Cardiac muscle cell (in vitro differentiated cells and primary cell): ENCODE data around the gene STX18. TPM values are rescaled to one million over a fixed set of nuclear protein-coding genes. Genes with fewer than 3 reads are reported as not detected.
"Not testable (repeated sequence)": the region's sequence is repeated elsewhere in the genome, so short reads cannot be mapped to it uniquely, and the experiment has no call there.

Experiments used
- DNase-seq, 2 donors: peaks; one replicate each; pipeline versions ENCODE4 v3.0.0 to v3.0.0-alpha.2; 2010 to 2017; ENCODE audit warnings: low read depth in 1 of 2, low spot score in 1 of 2
- H3K27ac ChIP-seq: fragments of 200-600 bp; sonication (generic); 2 replicates; pipeline ENCODE4 v1.5.1; 2016
- H3K27me3 ChIP-seq: fragments of 200-600 bp; sonication (generic); 2 replicates; pipeline ENCODE4 v1.6.0; 2016; ENCODE audit warnings: control low read depth
- H3K36me3 ChIP-seq: fragments of 200-600 bp; sonication (generic); 2 replicates; pipeline ENCODE4 v1.5.1; 2016; ENCODE audit warnings: control low read depth
- H3K4me1 ChIP-seq: fragments of 200-600 bp; sonication (generic); 2 replicates; pipeline ENCODE4 v1.8.1; 2017; ENCODE audit warnings: low read depth, mild to moderate bottlenecking, mixed run types
- H3K4me3 ChIP-seq: fragments of 200-600 bp; sonication (generic); 2 replicates; pipeline ENCODE4 v1.5.1; 2016; ENCODE audit warnings: mild to moderate bottlenecking
- H3K9me3 ChIP-seq: fragments of 200-600 bp; sonication (generic); 2 replicates; pipeline ENCODE4 v1.5.1; 2017; ENCODE audit warnings: low read depth, mild to moderate bottlenecking, control low read depth
- CTCF ChIP-seq: IDR thresholded peaks from 2 replicates; pipeline ENCODE4 v1.5.1; 2012; ENCODE audit warnings: low read depth, mild to moderate bottlenecking, low read length
- polyA plus RNA-seq: library from polyadenylated mRNA; unstranded; fragments of >200 nt; fragmentation: Nextera tagmentation; extraction: Ambion mirVana; gene quantifications from 2 replicates; pipeline ENCODE4 v1.2.1, GENCODE V29; 2016
- total RNA-seq: library from RNA; depleted of rRNA; stranded (reverse); fragments of >200 nt; gene quantifications from 2 replicates; pipeline ENCODE4 v1.2.3, GENCODE V29; 2016

STX18 gene
- total and polyA plus RNA-seq, 2 experiments from 2014 or later, result 29.8 to 63.3 TPM

DNA sequence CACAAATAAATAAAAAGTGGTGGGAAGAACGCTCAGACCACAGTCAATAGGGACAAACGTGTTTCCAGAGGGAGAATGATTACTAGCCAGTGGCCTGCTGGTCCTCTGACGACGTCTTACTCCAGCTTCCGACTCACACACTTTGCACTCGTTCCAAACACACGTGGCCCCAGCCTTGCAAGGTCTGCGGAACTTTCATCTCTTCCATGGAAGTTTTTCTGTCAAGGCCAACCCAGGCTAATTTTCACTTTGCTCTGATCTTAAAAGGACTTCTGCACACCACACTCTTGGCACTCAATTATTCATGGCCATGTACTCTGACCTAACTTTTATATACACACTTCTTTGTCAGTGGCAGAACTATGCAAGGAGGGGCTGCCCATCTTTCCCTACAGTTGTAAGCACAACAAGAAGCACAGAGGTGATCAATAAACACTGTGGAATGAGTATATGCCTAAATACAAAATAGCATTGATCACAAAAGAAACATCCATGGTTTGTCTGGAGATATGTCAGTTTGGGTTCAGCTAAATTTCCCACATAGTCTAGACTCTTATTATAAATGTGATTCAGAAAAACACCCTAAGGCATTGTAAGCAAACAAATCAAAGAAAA is 69.4 kb downstream of the STX18 start:
- H3K27me3 ChIP-seq, result no peaks in the 10 kb centered on the region
- H3K36me3 ChIP-seq, result peaks cover 3% of the 10 kb centered on the region
- TF ChIP-seq CTCF, result no peak
- no peak overlapping the region for H3K4me3 ChIP-seq
- DNase-seq, result no peak
- no peak overlapping the region for H3K27ac ChIP-seq
- no peaks in the 10 kb centered on the region for H3K4me1 ChIP-seq
- H3K9me3 ChIP-seq, result no peaks in the 10 kb centered on the region

GRCh38 chr4:4471195-4471594 is 70.7 kb downstream of the STX18 start:
- TF ChIP-seq CTCF, result no peak
- no peaks in the 10 kb centered on the region for H3K9me3 ChIP-seq
- H3K36me3 ChIP-seq, result peaks cover 3% of the 10 kb centered on the region
- no peak overlapping the region for H3K27ac ChIP-seq
- no peaks in the 10 kb centered on the region for H3K27me3 ChIP-seq
- H3K4me1 ChIP-seq, result no peaks in the 10 kb centered on the region
- no peak for DNase-seq
- H3K4me3 ChIP-seq, result no peak overlapping the region

GRCh38 chr4:4470208-4470607 is 71.6 kb downstream of the STX18 start:
- no peak for TF ChIP-seq CTCF
- Histone ChIP-seq H3K4me1 (no peaks in the 10 kb centered on the region), H3K9me3 (no peaks in the 10 kb centered on the region), H3K4me3 (no peak overlapping the region), H3K27ac (no peak overlapping the region), H3K27me3 (no peaks in the 10 kb centered on the region), H3K36me3 (peaks cover 3% of the 10 kb centered on the region)
- peak in 1 of 2 donors; percentile 52 for DNase-seq

- H3K27me3 ChIP-seq, H3K36me3 ChIP-seq, H3K9me3 ChIP-seq, H3K4me1 ChIP-seq, DNase-seq, H3K27ac ChIP-seq, H3K4me3 ChIP-seq: not testable (repeated sequence)
Observed at GRCh38 chr4:4465238-4465637, 76.6 kb downstream of the STX18 start.

DNA sequence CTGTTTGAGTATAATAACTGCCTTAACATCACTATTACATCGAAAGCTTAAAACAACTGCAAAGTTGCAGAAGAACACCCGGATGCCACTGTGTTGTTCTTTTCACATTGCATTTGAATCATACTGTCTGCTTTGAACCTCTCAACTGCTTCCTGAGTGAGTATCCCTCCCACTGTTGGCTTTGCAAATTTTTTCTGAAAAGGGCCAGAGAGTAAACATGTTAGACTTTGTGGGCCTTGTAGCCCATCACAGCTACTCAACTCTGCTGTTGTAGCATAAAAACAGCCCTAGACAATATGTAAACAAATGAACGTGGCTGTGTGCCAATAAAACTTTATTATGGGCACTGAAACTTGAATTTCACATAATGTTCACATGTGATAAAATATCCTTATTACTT is 78.9 kb downstream of the STX18 start:
- Histone ChIP-seq H3K4me3 (no peak overlapping the region), H3K9me3 (no peaks in the 10 kb centered on the region), H3K4me1 (no peaks in the 10 kb centered on the region), H3K36me3 (no peaks in the 10 kb centered on the region), H3K27me3 (no peaks in the 10 kb centered on the region), H3K27ac (no peak overlapping the region)
- TF ChIP-seq CTCF, result no peak
- no peak for DNase-seq

- no peak overlapping the region for H3K4me3 ChIP-seq
- H3K9me3 ChIP-seq, result no peaks in the 10 kb centered on the region
- no peak for DNase-seq
- no peaks in the 10 kb centered on the region for H3K4me1 ChIP-seq
- no peak for TF ChIP-seq CTCF
- H3K27me3 ChIP-seq, result no peaks in the 10 kb centered on the region
- H3K27ac ChIP-seq, result no peak overlapping the region
- H3K36me3 ChIP-seq, result peaks cover 6% of the 10 kb centered on the region
Observed at GRCh38 chr4:4461850-4462249, 80.0 kb downstream of the STX18 start.
